HG02610 (cell line): ENCODE measurements around the gene SLC36A3.
"Not testable (repeated sequence)": the region's sequence is repeated elsewhere in the genome, so short reads cannot be mapped to it uniquely, and the experiment has no call there.

ENCODE experiments used
- ATAC-seq: cut with Tn5 transposase; IDR thresholded peaks from one replicate; pipeline ENCODE4 v1.9.1; 2021; ENCODE audit warnings: mild to moderate bottlenecking, moderate library complexity; ENCODE audit not compliant: unreplicated experiment

SLC36A3 gene

GRCh38 chr5:151309266-151309665, 5.7 kb upstream of the SLC36A3 start:
- ATAC-seq: not testable (repeated sequence)

DNA sequence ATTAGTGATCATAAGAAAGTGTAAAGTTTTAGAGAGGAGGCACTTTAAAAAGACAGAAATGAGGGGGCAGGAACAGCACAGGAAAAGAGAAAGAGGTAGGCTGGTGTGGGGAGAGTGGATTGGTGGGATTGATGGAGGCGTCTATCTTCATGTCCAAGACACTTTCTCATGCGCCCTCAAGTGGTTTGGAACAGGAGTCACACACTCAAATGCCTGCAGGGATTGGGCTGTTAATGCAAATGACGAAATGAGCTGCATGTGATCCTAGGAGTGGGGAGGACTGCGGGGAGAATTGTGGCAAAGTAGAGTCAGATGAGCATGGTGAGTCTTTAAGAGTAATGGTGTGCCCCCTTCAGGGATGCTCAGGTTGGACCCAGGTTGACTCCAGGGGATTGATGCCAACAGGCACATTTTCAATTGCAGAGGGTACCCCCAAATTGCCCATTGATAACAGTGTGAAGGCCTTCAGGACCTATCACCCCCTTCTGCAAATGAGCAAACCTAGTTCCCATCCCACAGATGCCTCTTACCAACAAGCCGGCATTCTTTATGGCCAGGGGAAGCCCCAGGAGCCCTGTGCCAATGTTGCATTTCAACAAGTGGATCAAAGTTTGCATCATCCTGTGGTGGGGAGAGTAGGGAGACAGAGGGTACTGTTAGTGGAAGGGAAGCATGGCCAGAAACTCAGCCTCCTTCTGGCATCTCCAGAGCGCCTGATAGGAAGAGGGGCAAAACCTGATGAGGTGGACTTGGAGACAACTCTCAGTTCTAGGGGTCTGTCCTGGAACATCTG, 5.3 kb downstream of the SLC36A3 start:
- ATAC-seq: peak; percentile 86

DNA sequence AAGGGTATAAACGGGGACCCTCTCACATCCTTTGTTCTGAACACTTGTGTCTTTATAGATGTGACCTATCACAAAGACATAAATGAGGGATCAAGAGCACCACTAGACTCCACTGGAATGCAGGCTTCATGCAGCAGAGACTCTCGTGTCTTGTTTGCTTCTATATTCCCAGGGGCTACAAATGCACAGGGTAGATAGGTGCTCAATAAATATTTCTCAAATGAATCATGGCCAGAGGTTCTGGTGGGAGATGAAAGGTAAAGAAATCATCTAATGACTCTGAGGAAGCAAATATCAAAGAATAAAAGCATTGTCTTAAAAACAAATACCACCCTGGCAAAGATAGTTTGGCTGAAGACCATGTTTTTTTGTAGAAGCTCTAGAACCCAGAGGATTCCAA, 6.6 kb downstream of the SLC36A3 start:
- ATAC-seq: no peak

DNA sequence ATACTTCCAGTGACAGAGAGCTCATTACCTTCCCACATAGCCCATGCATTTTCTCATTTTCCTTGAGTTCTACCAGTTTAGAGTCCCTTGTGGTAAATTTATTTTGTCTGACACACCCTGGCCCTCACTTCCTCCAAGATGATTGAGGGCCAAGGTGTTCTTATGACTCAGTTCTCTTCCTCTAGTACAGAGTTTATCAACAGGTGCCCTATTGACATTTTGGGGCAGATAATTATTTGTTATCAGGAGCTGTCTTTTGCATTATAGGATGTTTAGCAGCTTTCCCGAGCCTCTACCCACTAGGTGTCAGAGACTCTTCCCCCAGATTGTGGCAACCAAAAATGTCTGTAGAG, 7.1 kb downstream of the SLC36A3 start:
- no peak for ATAC-seq

DNA sequence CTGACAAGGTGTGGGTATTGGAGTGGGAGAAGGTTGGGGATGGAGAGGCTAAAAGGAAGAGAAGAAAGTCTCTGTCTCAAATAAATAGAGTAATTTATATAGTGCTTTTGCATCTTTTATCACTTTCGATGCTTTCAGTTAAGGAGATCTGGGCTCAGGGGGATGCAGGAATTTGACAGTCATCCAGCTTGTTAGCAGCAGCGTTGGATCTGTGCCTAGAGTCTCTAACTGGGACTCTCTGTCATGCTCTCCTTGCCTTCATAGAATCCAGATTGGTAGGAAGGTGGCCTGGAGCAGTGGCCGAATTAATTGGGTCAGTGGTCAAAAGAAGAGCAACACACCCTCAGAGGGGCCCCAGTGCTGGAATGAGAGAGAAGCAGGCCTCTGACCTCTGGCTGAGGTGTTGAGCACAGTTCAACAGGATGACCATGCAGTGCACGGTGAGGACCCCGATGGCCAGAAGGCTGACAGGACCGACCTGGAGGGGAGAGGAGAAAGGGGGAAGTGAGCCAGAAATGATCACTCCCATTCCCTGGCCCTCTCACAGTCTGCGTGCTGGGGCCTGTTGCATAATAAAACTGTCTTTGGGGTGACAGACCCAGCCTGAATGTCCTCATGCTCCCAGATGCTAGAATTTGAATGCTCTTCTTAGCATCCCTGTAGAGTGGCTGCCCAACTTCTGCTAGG, 7.6 kb downstream of the SLC36A3 start:
- no peak for ATAC-seq

DNA sequence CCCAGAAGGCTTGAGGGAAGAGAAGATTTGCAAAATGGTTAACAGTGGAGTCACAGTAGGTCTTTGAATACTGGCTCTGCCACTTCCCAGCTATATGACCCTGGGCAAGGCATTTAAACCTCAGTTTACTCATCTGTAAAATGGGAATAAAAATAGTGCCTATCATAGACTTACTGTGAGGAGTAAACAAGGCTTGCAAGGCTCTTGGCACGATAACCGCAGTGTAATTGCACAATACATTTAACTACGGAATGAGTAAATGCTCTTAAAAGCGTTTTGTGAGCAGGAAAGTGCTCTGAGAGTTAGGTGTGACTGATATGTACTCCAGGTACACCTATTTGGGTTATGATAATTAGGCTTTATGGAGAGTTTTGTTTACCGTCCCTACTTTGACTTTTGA, 8.4 kb downstream of the SLC36A3 start:
- ATAC-seq: no peak

DNA sequence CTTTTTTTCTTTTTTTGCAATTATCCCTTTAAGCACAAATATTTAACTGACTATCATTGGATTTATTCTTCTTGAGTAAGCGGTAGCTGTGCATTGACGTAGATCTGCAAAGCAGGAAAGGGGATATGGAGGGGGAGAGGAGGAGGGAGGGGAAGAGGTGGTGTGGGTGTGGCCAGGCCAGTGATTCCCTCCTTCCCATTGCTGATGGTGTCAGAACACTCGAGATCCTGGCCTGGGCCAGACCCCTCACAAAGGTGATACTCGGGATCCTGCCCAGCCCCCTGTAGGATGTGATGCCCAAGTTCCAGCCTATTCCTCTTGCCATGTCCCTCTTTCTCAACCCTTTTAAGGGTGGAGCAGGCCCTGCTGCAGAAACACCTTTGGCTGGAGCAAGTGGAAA, 9.9 kb downstream of the SLC36A3 start:
- no peak for ATAC-seq

DNA sequence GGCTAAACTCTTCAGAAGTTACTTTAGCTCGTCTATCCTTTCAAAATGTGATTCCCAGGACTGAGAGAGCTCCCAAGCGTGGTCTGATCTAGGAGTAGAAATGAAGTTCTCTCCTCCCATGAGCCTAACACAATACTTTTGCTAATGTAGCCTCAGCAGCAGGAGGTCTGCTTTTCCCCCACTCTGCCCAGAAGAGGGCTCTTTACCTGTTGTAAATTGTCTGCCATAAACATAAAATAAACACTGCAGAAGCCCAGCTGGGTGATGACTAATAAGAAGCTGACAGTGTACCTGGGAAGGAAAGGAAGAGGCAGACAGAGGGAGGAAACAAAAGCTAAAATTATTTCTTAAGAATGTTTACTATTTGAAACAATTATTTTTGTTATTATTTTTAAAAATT, 15.4 kb downstream of the SLC36A3 start:
- ATAC-seq: peak; percentile 58

- no peak for ATAC-seq
Measured at GRCh38 chr5:151286246-151286645, 17.3 kb downstream of the SLC36A3 start.

GRCh38 chr5:151285683-151286082, 17.9 kb downstream of the SLC36A3 start:
- ATAC-seq: no peak

DNA sequence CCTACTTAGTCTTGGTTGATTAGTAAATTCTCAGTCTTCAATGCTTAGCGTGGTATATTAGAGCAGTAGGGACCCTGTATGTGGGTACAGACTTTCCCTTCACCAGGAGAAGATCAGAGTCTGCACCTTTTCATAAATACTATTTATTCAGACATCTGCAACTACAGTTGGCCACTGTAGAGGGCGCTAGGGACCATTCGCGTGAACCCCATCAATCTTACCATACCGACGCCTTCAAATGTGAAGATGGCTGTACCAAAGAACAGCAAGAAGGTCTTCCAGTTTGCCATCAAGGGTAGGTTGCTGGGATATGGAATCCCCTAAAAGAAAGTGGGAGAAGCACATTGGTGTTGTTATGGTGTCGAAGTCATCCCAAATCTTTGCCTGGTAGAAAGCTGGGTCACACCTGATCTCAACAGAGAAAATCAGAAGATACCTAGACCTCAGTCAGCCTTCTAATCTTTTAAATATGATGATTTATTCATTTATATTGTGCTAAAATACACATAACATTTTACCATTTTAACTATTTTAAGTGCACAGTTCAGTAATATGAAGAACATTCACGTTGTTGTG, 19.1 kb downstream of the SLC36A3 start:
- ATAC-seq: peak; percentile 59

DNA sequence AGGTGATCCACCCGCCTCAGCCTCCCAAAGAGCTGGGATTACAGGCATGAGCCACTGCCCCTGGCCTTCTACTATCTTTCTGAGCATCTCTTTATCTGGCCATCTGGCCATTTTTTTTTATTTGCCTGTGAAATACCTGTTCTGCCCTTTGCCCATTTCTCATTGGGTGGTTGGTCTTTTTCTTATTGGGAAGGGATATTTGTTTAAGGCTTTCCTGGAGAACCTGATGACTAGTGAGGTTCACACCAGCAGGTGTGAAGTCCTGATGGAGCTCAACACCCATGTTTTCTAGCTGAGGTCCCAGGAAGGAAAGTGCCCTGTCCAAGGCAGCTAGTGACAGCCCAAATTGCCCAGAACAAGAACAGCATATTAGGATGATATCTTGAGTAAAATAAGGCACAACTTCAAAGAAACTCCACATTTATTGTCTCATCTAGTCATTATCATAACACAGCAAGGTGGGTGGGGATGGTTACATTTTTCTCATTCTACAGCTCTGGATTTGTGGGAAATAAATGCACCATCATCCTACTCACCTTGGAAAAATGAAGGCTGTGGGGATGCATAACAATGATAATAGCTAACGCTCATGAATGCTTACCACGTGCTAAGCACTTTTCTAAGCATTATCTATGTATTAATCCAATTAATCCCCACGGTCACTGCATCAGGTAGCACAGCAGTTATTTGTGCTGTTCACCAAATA, 20.3 kb downstream of the SLC36A3 start:
- ATAC-seq: no peak

- no peak for ATAC-seq
Measured at GRCh38 chr5:151281001-151281639, 22.4 kb downstream of the SLC36A3 start.

DNA sequence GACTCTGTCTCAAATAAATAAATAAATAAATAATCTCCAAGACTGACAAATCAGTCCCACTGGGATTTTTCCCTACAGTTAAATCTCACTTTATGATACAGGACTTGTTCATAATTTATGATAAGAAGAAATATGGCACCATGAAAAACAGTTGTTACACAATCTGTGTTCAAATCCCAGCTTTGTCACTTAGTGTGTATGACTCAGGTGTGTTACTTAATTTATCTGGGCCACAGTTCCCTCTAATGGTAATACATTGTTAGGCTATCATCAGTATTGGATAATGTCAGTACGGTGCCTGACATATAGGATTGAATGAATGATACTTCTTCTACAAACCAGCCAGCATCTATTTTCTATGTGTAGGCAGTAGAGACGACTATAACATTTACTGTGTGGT, 23.1 kb downstream of the SLC36A3 start:
- no peak for ATAC-seq

DNA sequence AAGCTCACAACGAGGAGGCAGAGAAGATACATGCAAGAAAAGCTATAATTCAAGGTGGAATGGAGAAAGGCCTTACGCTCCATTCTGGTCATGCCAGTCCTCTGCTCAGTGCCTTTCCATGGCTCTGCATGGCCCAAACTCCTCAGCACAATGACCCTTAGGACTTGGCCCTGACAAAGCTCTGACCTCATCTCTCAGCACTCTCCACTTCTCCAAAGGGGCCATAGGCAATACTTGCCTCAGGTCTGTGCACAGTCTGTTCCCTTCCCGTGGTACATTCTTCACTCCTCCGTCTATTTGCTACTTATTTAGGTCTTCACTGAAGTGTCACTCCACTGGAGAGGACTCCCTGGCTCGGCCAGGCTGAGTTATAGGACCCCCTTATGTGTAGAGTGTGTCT, 24.7 kb downstream of the SLC36A3 start:
- ATAC-seq: no peak

DNA sequence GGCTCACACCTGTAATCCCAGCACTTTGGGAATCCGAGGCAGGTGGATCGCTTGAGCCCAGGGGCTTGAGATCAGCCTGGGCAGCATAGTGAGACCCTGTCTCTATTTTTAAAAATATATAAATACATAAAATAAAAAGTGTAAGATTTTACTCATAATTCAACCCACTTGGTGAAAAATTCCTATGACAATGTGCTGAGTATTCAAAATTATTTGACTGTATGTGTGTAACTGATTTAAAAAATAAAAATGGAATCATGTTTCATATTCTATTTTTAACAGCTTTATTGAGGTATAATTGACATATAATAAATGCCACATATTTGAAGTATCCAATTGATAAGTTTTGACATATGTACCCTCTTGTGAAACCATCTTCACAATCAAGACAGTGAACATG, 27.8 kb downstream of the SLC36A3 start:
- ATAC-seq: no peak

GRCh38 chr5:151274666-151275065, 28.9 kb downstream of the SLC36A3 start:
- no peak for ATAC-seq

DNA sequence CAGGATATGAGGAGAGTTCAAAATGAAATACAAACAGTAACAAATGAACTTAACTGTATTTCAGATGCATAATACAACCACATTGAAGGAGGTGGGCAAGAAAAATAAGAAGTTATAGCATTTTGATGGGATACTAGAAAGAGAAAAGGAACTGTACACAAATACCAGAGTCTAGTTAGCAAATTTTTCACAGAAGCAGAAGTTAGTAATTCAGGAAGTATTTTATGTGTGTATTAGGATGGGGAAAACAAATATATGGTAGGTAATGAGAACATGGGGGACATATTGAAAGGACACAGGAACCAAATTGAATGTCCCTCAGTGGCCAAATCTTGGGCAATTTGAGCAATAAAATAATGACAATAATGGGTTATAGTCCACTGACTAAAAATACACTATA, 32.2 kb downstream of the SLC36A3 start:
- ATAC-seq: no peak

- peak; percentile 96 for ATAC-seq
Measured at GRCh38 chr5:151270599-151270998, 33.0 kb downstream of the SLC36A3 start.

DNA sequence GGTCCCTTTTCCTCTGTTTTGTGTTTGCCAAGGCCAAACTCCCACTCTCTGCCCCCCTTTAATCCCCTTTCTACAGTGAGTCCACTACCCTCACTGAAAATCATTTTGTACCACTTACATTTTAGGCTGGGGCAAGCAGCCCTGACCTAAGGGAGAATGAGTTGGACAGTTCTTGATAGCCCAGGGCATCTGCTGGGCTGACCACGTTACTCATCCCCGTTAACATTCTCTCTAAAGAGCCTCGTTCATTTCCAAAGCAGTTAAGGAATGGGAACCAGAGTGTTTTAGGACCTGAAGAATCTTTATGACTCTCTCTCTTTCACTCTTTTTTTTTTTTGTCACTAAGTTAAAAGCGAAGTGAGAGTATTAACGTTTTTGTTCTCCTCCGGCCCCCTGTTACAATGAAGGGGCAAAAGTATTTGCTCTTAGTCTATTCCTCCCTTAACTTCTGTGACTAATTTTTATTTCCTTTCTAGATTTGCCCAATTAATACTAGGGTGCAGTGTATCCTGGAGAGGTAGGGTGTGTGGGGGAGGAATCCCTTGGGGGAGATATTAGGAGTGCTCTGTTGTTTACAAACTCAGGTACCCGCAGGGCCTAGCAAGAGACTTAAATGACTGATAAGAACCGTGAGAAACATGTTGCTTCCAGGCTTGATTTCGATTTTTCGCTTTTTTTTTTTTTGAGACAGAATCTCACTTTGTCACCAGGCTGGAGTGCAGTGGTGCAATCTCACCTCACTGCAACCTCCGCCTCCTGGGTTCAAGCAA, 35.9 kb downstream of the SLC36A3 start:
- ATAC-seq: no peak
